Activated CD4-positive, alpha-beta T cell treated with anti-CD3 and anti-CD28 coated beads, Interleukin-2, Interleukin-6, amounts not matched to agents 100 ng/mL and 50 ng/mL, durations not matched to agents 16 hours and 8 hours (primary cell): ENCODE measurements around the gene TSR1.
"Not testable (repeated sequence)": the region's sequence is repeated elsewhere in the genome, so short reads cannot be mapped to it uniquely, and the experiment has no call there.

Experiments used
- DNase-seq: peaks from one replicate; pipeline ENCODE4 v3.0.0-alpha.2; 2020

Gene TSR1

DNA sequence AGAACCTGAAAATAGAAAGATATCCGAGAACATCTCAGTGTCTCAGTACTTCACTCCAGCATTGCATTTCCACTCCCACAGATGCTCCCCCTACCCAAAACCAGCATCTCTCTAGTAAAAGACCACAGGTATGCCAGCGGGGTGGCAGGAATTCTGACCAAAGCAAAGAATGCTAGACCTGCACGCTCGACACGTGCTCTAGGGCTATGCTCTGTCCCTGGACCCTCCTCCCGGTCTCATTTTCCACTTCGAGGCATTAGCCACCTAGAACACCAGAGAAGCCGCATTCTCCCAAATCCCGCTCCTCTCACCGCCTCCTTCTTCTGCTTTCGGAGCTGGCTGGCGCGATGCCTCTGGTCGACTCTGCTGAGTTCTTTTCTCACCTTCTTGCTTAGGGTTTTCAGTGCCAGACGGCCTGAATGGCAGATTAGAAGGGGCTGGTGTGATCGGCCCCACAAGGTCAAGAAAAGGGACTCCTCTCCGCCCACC, 487 bp downstream of the TSR1 start:
- DNase-seq, result no peak

GRCh38 chr17:2331303-2331702, 5.0 kb downstream of the TSR1 start:
- DNase-seq, result no peak

DNA sequence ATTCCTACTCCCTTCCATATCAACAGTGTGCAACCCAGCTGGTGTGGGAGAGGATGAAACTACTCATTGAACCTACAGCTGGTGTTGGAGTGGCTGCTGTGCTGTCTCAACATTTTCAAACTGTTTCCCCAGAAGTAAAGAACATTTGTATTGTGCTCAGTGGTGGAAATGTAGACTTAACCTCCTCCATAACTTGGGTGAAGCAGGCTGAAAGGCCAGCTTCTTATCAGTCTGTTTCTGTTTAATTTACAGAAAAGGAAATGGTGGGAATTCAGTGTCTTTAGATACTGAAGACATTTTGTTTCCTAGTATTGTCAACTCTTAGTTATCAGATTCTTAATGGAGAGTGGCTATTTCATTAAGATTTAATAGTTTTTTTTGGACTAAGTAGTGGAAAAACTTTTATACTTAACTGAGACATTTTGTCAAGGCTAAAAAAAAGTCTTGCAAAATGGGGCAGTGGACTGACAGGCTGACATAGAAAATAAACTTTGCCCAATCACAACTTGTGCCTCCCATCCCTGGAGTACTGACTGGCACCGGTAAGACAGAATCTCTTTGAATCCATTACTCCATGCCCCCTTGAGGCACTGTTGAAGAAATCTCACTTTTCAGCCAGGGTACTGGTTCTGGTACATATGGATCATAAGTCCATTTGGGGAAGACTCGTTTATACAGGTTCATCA, 12.5 kb downstream of the TSR1 start:
- DNase-seq, result no peak

- DNase-seq, result no peak
These were observed 14.9 kb downstream of the TSR1 start for GRCh38 chr17:2321399-2321798.

- no peak for DNase-seq
These were observed 17.2 kb downstream of the TSR1 start for GRCh38 chr17:2319051-2319450.

DNA sequence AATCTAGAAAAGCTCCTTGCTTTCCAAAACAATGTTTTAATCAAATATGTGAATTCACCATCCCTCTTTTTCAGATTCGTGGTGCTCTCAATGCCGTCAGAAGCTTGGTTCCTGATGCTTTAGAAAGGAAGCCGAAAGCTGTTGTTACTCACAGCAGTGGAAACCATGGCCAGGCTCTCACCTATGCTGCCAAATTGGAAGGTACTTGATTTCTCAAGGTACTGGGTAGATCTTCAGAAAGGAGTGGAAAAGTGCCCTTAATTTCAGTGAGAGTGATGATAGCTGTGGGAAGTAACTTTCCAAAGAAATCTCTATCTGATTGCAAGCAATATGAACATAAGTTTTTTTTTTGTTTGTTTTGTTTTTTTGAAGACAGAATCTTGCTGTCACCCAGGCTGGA, 18.5 kb downstream of the TSR1 start:
- no peak for DNase-seq

GRCh38 chr17:2316916-2317205, 19.4 kb downstream of the TSR1 start:
- DNase-seq, result not testable (repeated sequence)

DNA sequence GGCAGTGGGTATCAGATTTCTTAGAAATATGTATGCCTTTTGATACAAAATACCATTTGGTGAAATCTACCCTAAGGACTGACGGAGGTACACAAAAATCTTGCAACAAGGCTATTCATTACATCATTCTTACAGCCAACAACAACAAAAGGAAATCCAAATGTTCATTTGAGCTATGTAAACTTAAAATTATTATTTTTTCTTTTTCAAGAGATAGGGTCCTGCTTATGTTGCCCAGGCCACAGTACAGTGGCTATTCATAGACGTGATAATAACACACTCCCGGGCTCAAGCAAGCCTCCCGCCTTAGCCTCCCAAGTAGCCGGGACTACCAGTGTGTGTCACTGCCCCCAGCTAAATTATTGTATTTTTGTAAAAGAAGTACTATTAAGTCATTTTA, 23.5 kb downstream of the TSR1 start:
- DNase-seq, result no peak

DNA sequence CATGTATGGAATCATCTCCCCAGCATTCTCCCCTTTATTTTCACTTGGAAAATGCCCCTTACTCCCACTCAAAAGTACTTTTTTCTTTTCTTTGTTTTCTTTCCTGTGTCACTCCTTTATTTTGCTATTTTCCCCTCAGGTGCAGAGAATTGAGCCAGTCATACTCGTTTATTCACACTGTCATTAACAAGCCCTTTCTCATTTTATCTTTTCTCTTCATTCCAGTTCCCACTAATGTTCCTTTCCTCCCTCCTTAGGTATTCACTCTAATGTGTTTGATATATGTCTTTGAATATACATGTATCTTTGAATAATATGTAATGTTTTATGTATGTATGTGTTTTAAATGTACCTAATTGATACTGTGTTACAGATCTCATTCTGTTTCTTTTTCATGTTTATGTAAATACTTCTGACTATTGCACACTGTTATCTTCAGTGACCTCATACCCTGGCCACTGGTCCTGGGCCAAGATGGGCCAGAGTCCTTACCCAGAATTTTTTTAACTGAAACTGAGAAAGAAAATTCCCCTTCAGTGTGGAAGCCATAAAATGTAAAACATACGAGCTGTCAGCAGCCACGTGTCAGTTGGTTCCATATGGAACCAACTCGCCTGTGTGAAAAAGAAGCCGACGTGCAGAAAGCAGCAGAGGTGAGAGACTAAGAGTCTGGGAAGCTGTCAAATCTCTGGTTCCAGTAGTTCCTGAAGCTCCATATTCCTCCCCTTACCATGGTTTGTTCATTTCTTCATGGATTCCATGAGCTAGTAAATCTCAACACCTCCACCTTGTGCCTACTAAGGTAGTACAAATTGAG, 26.7 kb downstream of the TSR1 start:
- DNase-seq, result no peak

DNA sequence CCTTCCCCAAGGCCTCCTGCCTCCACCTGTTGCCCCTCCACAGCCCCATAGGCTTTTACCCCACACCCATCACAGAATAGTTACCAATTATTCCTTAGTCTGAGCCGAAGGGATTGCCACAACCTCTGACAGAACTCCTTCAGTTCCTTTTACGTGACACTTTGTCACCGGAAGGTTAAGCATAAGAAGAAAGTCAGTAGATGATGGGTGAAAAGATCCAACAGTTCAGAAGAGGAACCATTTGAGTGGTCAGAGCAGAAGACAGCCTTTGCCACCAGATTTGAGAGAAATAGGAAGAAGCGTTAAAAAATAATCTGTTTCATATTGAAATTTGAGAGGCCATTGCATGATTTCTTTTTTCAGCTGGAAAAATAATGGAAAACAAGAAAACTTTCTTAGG, 31.3 kb downstream of the TSR1 start:
- DNase-seq, result no peak

DNA sequence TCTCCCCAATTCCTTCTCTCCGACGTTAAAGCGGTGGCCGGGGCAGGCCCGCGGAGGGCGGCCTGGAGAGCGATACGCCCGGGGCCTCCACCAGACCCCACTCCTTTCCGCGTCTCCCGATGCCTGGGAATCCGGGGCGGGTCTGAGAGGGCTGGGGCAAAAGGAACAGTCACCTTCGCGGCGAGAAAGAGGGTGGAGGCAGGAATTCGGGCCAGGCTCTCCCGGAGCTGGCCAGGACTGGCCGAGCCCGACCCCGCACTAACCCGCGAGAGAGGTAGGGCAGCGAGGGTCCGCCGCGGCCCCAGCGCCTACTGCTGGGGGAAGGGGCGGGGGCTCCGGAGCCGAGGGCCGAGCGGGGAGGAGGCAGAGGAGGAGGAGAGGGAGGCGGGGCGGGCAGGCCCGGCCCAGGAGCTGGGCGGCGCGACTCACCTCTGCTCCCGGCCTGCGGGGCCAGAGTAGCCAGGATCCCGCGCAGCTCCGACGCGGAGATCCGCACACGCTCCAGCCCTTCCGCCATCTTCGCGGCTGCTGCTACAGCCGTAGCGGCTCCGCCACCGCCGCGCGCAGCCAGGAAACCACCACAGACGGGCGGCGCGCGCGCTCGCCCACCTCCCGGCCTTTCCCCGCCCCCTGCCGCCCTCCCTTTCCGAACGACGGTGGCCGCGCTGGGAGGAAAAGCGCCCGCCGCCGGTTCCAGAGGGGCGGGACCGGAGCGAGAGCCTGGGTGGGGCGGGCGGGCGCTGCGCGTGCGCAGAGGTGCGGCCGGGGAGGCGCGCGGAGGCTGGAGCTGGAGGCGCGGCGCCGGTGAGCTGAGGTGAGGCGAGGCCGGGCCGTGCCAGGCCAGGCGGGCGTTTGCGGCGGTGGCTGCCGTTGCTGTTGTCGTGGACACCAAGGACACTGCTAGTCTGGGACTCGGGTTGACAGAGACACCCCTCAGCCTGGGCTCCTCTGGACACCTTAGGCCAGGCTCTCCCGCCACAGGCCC, 32.8 kb downstream of the TSR1 start, which contains the start of the genes SMG6 and SRR:
TSS of gene SMG6 (minus strand) at position 582 of the 985 bp plus-strand sequence. CDS start at position 517, 65 bp downstream.
TSS of gene SRR (plus strand) at position 747 of the 985 bp plus-strand sequence. CDS start 11,611 bp downstream, outside the sequence.
- peak; percentile 96 for DNase-seq

DNA sequence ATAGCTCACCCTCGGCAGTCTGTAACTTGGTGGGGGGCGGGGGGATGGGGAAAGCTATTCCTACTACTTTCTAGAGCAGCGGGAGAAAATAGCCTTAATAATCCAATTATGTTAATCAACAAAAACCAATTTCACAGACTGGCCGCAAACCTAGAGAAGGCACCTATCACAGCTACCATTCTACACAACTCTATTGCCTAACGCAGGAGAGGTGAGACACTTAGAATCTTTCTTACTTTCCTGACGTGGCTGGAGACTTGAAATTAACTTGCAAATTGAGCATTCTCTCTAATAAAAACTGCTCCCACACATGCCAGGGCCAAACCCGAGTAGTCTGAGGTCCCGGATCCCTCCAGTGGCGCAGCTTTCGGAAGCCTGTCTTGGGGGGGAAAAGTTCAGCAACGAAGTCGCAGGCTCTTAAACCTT, 33.5 kb downstream of the TSR1 start:
- DNase-seq, result no peak

DNA sequence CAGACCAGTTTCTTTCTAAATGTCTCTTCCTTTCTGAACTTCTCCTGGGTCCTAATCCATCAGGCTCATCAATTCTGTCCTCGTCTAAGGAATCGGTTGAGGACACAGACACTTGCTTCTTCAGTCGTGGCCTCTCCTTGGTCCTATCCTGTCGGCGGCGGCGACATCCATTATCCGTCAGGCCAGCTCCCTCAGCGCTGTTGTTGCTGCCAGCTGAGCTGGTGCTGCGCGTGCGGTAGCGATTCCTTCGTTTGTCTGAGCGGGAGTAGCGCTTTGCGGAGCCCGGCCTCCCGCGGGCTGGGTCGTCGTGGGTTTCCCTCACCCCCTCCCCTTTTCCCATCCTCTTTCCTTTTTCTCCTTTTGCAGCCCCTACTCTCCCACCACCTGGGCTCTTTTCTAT, 36.5 kb downstream of the TSR1 start:
- no peak for DNase-seq

- no peak for DNase-seq
These were observed 37.1 kb downstream of the TSR1 start for GRCh38 chr17:2299136-2299535.

GRCh38 chr17:2297023-2297422, 39.2 kb downstream of the TSR1 start:
- DNase-seq, result no peak

DNA sequence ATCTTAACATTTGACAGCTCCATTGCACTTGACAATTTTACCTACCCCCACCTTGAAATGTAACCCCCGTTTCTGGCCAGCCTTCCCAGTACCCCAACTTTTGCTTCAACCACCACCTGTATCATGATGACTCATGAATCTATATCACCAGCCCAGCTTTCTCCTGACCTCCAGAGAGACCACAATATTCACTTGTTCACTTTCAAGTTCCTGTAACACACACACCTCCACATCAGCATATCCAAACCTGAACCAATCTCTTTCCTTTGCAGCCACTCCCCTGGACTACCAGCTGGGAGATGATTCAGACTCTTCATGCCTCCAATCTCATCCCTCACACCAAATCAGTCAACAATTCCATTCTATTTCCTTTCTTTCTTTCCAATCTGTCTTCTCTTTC, 40.7 kb downstream of the TSR1 start:
- peak; percentile 29 for DNase-seq

DNA sequence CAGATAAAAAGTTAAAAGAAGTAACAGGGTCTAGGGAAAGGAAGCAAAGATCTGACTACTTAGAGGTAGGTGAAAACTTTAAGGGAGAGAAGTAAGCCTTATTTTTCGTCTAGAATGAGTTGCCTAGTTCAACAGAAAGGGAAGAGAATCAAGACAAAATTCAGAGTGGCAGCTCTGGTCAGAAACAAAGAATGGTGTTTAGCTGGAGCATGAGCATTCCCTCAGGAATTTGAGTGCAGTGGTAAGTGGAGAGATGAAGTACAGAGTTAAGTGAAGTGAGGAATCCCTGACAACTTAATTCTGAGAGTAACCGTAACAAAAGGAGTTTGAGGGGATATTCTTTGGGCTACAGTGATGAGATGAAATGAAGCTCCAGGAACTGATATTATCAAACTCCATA, 44.2 kb downstream of the TSR1 start:
- no peak for DNase-seq

DNA sequence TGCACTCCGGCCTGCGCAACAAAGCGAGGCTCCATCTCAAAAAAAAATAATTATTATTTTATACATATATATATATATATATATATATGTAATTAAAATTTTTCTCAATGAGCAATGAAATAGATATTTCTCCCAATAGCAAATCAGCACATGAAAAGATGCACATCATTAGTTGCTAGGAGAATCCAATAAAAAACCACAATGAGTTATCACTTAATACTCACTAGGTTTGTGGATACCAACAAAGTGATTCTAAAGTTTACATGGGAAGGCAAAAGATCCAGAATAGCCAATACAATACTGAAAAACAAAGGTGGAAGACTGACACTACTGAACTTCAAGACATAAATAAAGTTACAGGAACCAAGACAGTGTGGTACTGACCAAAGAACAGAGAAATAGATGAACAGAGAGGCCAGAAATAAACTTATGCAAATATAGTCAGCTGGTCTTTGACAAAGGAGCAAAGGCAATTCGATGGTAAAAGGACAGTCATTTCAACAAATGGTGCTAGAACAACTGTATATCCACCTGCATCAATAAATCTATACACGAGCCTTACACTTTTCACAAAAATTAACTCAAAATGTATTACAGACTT, 46.3 kb downstream of the TSR1 start:
- DNase-seq, result no peak

DNA sequence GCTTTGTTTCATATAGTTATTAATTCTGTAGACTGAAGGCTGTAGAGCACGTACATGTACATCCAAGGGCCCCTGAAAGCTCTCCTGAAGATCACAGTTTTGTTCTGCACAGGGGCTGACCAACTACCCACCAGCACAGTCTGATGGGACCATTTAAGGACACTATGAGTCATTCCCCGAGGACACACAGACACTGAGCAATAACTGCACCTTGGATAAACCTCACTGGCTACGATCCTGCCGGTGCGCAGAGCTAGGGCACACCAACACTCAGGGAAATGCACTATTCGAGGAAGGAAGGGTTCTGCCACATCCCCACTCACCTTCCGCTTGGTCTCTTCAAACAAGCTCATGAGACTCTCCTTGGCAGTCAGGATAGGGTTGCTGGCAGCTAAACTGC, 53.0 kb downstream of the TSR1 start:
- no peak for DNase-seq

- DNase-seq, result peak; percentile 59
These were observed 53.9 kb downstream of the TSR1 start for GRCh38 chr17:2282297-2282873.

DNA sequence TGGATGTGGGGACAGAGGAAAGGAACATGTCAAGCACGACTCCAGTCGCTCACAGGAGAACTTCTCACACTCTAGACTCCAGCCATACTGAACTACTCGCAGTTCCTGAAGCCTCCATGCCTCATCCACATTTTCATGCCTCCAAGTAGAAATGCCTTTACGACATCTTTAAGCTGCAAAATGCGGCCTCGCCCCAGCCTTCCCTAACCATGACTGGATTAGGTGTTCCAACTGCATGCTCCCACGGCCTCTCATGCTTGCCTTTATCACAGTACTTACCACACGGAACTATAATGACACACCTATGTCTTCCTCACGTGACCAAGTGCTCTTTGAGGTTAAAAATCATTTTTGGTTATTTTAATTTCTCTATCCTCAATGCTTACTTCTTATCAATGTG, 56.5 kb downstream of the TSR1 start:
- DNase-seq, result no peak
